22Rv1 (cell line): ENCODE data around the gene KRT23.

Source experiments
- ZFX ChIP-seq: fragments of 450-650 bp; IDR thresholded peaks from 2 replicates; pipeline ENCODE4 v1.6.1; 2017; ENCODE audit warnings: antibody characterized with exemption, borderline replicate concordance
- TF ChIP-seq, protein P1 (sequence below): fragments of 450-650 bp; IDR thresholded peaks from 2 replicates; pipeline ENCODE4 v1.5.1; 2017; ENCODE audit warnings: mild to moderate bottlenecking

DNA sequence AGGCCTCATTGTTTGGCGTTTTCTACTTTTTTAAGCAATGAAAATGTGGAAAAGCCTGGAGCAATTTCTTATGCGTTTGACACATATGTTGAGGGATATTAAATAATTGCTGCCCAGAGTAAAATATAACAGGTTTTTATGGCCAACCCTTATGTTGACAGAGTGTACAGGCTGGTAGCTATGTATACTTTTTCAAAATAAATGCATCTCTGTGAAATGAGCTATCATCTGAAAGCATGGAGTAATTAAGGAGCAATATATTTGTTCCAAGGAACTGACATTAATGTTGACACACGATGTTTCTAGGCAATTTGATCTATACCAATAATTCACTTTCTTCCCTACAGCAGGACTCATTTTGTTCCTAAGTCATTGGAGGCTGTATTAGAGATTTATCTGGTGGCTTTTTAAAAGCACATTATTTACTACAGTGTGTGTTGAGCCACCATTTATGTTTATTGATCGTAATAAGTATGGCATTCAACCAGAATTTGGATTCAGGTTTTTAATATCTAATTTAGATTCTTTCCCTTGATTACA lies 40.5 kb downstream of the KRT23 start:
- TF ChIP-seq, protein P1, sequence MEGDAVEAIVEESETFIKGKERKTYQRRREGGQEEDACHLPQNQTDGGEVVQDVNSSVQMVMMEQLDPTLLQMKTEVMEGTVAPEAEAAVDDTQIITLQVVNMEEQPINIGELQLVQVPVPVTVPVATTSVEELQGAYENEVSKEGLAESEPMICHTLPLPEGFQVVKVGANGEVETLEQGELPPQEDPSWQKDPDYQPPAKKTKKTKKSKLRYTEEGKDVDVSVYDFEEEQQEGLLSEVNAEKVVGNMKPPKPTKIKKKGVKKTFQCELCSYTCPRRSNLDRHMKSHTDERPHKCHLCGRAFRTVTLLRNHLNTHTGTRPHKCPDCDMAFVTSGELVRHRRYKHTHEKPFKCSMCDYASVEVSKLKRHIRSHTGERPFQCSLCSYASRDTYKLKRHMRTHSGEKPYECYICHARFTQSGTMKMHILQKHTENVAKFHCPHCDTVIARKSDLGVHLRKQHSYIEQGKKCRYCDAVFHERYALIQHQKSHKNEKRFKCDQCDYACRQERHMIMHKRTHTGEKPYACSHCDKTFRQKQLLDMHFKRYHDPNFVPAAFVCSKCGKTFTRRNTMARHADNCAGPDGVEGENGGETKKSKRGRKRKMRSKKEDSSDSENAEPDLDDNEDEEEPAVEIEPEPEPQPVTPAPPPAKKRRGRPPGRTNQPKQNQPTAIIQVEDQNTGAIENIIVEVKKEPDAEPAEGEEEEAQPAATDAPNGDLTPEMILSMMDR, result no peak
- no peak for TF ChIP-seq ZFX
